GM21515 (cell line): ENCODE measurements around the gene KCNC4.

Experiments used
- ATAC-seq: cut with Tn5 transposase; IDR thresholded peaks from one replicate; pipeline ENCODE4 v1.9.1; 2021; ENCODE audit not compliant: unreplicated experiment

The KCNC4 gene

GRCh38 chr1:110211496-110212168 lies 1.5 kb downstream of the KCNC4 start:
- no peak for ATAC-seq

GRCh38 chr1:110212169-110213142 lies 2.3 kb downstream of the KCNC4 start:
- no peak for ATAC-seq

GRCh38 chr1:110213143-110213540 lies 3.0 kb downstream of the KCNC4 start:
- no peak for ATAC-seq

- no peak for ATAC-seq
These were observed 4.6 kb downstream of the KCNC4 start for GRCh38 chr1:110214454-110215404.

GRCh38 chr1:110215621-110216515 lies 5.8 kb downstream of the KCNC4 start:
- no peak for ATAC-seq

- ATAC-seq: no peak
These were observed 6.8 kb downstream of the KCNC4 start for GRCh38 chr1:110216844-110217444.

GRCh38 chr1:110218137-110218536 lies 8.0 kb downstream of the KCNC4 start:
- ATAC-seq: no peak

GRCh38 chr1:110218739-110219138 lies 8.6 kb downstream of the KCNC4 start:
- ATAC-seq: no peak

GRCh38 chr1:110220324-110220723 lies 10.2 kb downstream of the KCNC4 start:
- no peak for ATAC-seq

- no peak for ATAC-seq
These were observed 11.0 kb downstream of the KCNC4 start for GRCh38 chr1:110221119-110221518.

GRCh38 chr1:110223127-110223526 lies 13.0 kb downstream of the KCNC4 start:
- no peak for ATAC-seq

GRCh38 chr1:110223581-110223980 lies 13.5 kb downstream of the KCNC4 start:
- ATAC-seq: no peak

GRCh38 chr1:110224240-110224995 lies 14.3 kb downstream of the KCNC4 start:
- ATAC-seq: no peak

GRCh38 chr1:110225212-110225611 lies 15.1 kb downstream of the KCNC4 start:
- no peak for ATAC-seq

GRCh38 chr1:110225756-110226404 lies 15.8 kb downstream of the KCNC4 start:
- ATAC-seq: no peak

GRCh38 chr1:110227774-110228173 lies 17.7 kb downstream of the KCNC4 start:
- no peak for ATAC-seq

GRCh38 chr1:110228381-110228780 lies 18.3 kb downstream of the KCNC4 start:
- ATAC-seq: no peak

- no peak for ATAC-seq
These were observed 18.8 kb downstream of the KCNC4 start for GRCh38 chr1:110228869-110229268.
